DMS 273 treated with DMSO at 0.1 percent for 48 hours (cell line): ENCODE results near the gene DHX57.
"Not testable (repeated sequence)": the region's sequence is repeated elsewhere in the genome, so short reads cannot be mapped to it uniquely, and the experiment has no call there.

Experiments used
- DNase-seq: peaks from one replicate; lab custom pipeline; 2025; lab: John Stamatoyannopoulos, UW

The DHX57 gene

GRCh38 chr2:38863061-38863695 is 12.6 kb downstream of the DHX57 start:
- no peak for DNase-seq

GRCh38 chr2:38862476-38862875 is 13.3 kb downstream of the DHX57 start:
- no peak for DNase-seq

- no peak for DNase-seq
Observed at GRCh38 chr2:38856165-38856564, 19.6 kb downstream of the DHX57 start.

- DNase-seq, result no peak
Observed at GRCh38 chr2:38850045-38850444, 25.7 kb downstream of the DHX57 start.

- DNase-seq, result no peak
Observed at GRCh38 chr2:38836791-38837190, 38.9 kb downstream of the DHX57 start.

- no peak for DNase-seq
Observed at GRCh38 chr2:38835990-38836389, 39.7 kb downstream of the DHX57 start.

GRCh38 chr2:38835015-38835601 is 40.6 kb downstream of the DHX57 start:
- no peak for DNase-seq

GRCh38 chr2:38830526-38831159 is 45.1 kb downstream of the DHX57 start:
- no peak for DNase-seq

GRCh38 chr2:38829971-38830370 is 45.8 kb downstream of the DHX57 start:
- DNase-seq, result no peak

- no peak for DNase-seq
Observed at GRCh38 chr2:38828460-38828859, 47.3 kb downstream of the DHX57 start.

- DNase-seq, result peak; percentile 22
Observed at GRCh38 chr2:38827539-38828145, 48.1 kb downstream of the DHX57 start.

GRCh38 chr2:38825956-38826355 is 49.8 kb downstream of the DHX57 start:
- DNase-seq, result no peak

GRCh38 chr2:38824906-38825305 is 50.8 kb downstream of the DHX57 start:
- no peak for DNase-seq

- DNase-seq, result no peak
Observed at GRCh38 chr2:38823386-38823785, 52.3 kb downstream of the DHX57 start.

- DNase-seq, result no peak
Observed at GRCh38 chr2:38818565-38818964, 57.2 kb downstream of the DHX57 start.

- DNase-seq, result no peak
Observed at GRCh38 chr2:38815936-38816335, 59.8 kb downstream of the DHX57 start.

GRCh38 chr2:38810488-38810887 is 65.2 kb downstream of the DHX57 start:
- DNase-seq, result no peak

GRCh38 chr2:38808677-38809076 is 67.1 kb downstream of the DHX57 start:
- no peak for DNase-seq

- no peak for DNase-seq
Observed at GRCh38 chr2:38806733-38807059, 69.0 kb downstream of the DHX57 start.

GRCh38 chr2:38806015-38806732 is 69.6 kb downstream of the DHX57 start:
- no peak for DNase-seq

- DNase-seq, result no peak
Observed at GRCh38 chr2:38797953-38798352, 77.8 kb downstream of the DHX57 start.

- DNase-seq, result no peak
Observed at GRCh38 chr2:38797250-38797676, 78.5 kb downstream of the DHX57 start.

- DNase-seq, result not testable (repeated sequence)
Observed at GRCh38 chr2:38795016-38795415, 80.7 kb downstream of the DHX57 start.
